ENCODE results near the gene KYNU. TPM values are rescaled to one million over a fixed set of nuclear protein-coding genes. Genes with fewer than 3 reads are reported as not detected.

KYNU gene
- total and polyA plus RNA-seq, 2 of the 13 experiments (the other 11 are each of a cell fraction or from before 2014, with no cell fraction given) = 21.9 to 68.6 TPM

DNA sequence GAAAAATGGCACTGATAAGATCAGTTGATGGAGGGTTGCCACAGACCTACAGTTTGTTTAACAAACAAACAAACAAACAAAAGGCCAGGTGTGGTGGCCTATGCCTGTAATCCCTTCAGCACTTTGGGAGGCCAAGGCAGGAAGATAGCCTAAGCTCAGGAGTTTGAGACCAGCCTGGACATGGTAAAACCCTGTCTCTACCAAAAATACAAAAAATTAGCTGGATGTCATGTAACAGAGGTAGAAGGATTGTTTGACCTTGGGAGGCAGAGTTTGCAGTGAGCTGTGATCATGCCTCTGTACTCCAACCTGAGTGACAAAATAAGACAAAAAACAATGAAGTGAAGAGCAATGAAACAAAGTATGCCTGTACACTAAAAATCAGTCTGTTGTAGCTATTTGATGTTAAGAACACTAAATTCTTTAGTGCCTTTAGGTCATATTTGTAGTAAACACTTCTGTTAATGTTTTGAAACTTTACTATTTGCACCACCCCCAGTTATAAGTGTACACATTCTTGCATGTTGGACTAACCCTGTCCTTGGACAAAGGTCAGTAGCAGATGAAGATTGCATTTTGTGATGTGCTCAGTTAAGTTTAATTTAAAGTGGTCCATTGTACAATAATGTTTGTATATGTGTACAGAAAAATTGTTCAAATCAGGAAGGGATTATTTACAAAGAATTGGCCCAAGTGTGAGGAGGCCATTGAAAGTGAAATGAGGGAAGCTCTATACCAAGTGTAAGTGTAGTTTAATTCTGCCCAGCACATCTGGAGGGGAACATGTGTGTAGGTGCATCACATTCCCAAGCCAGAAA, 73.9 kb downstream of the KYNU start (continued):
- TF ChIP-seq PATZ1 (CRISPR knock-in tag; IDR thresholded peaks at IDR 0.05) = peak; percentile 75; the same call in 1 of the 2 replicates
- peak; percentile 66; the same call in 1 of the 2 replicates for TF ChIP-seq LCORL (IDR thresholded peaks at IDR 0.05)
- TF ChIP-seq LCORL (CRISPR knock-in tag; IDR thresholded peaks at IDR 0.05) = no peak
- TF ChIP-seq CENPX (CRISPR knock-in tag; IDR thresholded peaks at IDR 0.05) = no peak
- TF ChIP-seq REST (IDR thresholded peaks at IDR 0.05; ENCODE audit: borderline replicate concordance in 1 of 2, low read depth in 1 of 2, low read length in 2 of 2) = peak in 1 of 2 experiments; percentile 24; a peak in 1 of 4 replicates
- TF ChIP-seq ZNF672 (CRISPR knock-in tag; IDR thresholded peaks at IDR 0.05) = no peak
- TF ChIP-seq, protein P1, sequence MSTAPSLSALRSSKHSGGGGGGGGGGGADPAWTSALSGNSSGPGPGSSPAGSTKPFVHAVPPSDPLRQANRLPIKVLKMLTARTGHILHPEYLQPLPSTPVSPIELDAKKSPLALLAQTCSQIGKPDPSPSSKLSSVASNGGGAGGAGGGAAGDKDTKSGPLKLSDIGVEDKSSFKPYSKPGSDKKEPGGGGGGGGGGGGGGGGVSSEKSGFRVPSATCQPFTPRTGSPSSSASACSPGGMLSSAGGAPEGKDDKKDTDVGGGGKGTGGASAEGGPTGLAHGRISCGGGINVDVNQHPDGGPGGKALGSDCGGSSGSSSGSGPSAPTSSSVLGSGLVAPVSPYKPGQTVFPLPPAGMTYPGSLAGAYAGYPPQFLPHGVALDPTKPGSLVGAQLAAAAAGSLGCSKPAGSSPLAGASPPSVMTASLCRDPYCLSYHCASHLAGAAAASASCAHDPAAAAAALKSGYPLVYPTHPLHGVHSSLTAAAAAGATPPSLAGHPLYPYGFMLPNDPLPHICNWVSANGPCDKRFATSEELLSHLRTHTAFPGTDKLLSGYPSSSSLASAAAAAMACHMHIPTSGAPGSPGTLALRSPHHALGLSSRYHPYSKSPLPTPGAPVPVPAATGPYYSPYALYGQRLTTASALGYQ (CRISPR knock-in tag; IDR thresholded peaks at IDR 0.05) = peak; percentile 69; the same call in 1 of the 2 replicates
- TF ChIP-seq SP2 (CRISPR knock-in tag; IDR thresholded peaks at IDR 0.05) = no peak
- TF ChIP-seq BRCA1 (CRISPR knock-in tag; IDR thresholded peaks at IDR 0.05) = no peak
- no peak for TF ChIP-seq ZMYM3 (CRISPR knock-in tag; IDR thresholded peaks at IDR 0.05)
- 0 out of 2 replicates have a peak, but pooled peaks have one; percentile 30 for TF ChIP-seq SIX4 (CRISPR knock-in tag; IDR thresholded peaks at IDR 0.05)
- TF ChIP-seq TARDBP (CRISPR knock-in tag; IDR thresholded peaks at IDR 0.05) = peak; percentile 87; the same call in 1 of the 2 replicates
- no peak for TF ChIP-seq TAF15 (IDR thresholded peaks at IDR 0.05; ENCODE audit: low read depth, low read length, poor library complexity, severe bottlenecking)
- TF ChIP-seq SCMH1 (CRISPR knock-in tag; IDR thresholded peaks at IDR 0.05; ENCODE audit: borderline replicate concordance) = no peak
- no peak; the same call in 1 of the 2 replicates for TF ChIP-seq NFYC (CRISPR knock-in tag; IDR thresholded peaks at IDR 0.05)
- 0 out of 2 replicates have a peak, but pooled peaks have one; percentile 35 for TF ChIP-seq TOPORS (CRISPR knock-in tag; IDR thresholded peaks at IDR 0.05)
- TF ChIP-seq MAF1 (CRISPR knock-in tag; IDR thresholded peaks at IDR 0.05; ENCODE audit: borderline replicate concordance) = 0 out of 2 replicates have a peak, but pooled peaks have one; percentile 49
- no peak for TF ChIP-seq ZNF253 (CRISPR knock-in tag; IDR thresholded peaks at IDR 0.05; ENCODE audit: borderline replicate concordance)
- TF ChIP-seq GFI1 (CRISPR knock-in tag; IDR thresholded peaks at IDR 0.05; ENCODE audit: borderline replicate concordance) = peak; percentile 50; the same call in 1 of the 2 replicates
- peak; percentile 90 for TF ChIP-seq FOXA3 (CRISPR knock-in tag; IDR thresholded peaks at IDR 0.05)
- peak; percentile 10; the same call in 1 of the 2 replicates for TF ChIP-seq ZNF772 (CRISPR knock-in tag; IDR thresholded peaks at IDR 0.05)
- no peak for TF ChIP-seq ZNF670 (CRISPR knock-in tag; IDR thresholded peaks at IDR 0.05; ENCODE audit: borderline replicate concordance)

Data from HepG2 (cell line).